Measurements from ENCODE around the gene POC1B.
A peak's percentile ranks its signal among the peaks of the same experiment; 100 is the strongest.

The POC1B gene

GRCh38 chr12:89525824-89526770, at the start of gene POC1B:
POC1B (minus strand) TSS chr12:89526047; CDS start chr12:89525895, 152 bp downstream.
- peak; percentile 38 to 54 for DNase-seq (ENCODE audit: low read depth in 2 of 2)

GRCh38 chr12:89575374-89575773, 49.5 kb upstream of the POC1B start:
- DNase-seq (ENCODE audit: low read depth in 2 of 2) = no peak

GRCh38 chr12:89574736-89575208, 48.9 kb upstream of the POC1B start:
- no peak for DNase-seq (ENCODE audit: low read depth in 2 of 2)

GRCh38 chr12:89573051-89573810, 47.4 kb upstream of the POC1B start:
- no peak for DNase-seq (ENCODE audit: low read depth in 2 of 2)

GRCh38 chr12:89571491-89572195, 45.8 kb upstream of the POC1B start:
- DNase-seq (ENCODE audit: low read depth in 2 of 2) = no peak

- DNase-seq (ENCODE audit: low read depth in 2 of 2) = no peak
Observed at GRCh38 chr12:89568484-89568883, 42.6 kb upstream of the POC1B start.

- no peak for DNase-seq (ENCODE audit: low read depth in 2 of 2)
Observed at GRCh38 chr12:89567691-89568239, 41.9 kb upstream of the POC1B start.

- no peak for DNase-seq (ENCODE audit: low read depth in 2 of 2)
Observed at GRCh38 chr12:89566615-89567014, 40.8 kb upstream of the POC1B start.

- no peak for DNase-seq (ENCODE audit: low read depth in 2 of 2)
Observed at GRCh38 chr12:89565002-89565401, 39.2 kb upstream of the POC1B start.

- no peak for DNase-seq (ENCODE audit: low read depth in 2 of 2)
Observed at GRCh38 chr12:89559753-89560152, 33.9 kb upstream of the POC1B start.

GRCh38 chr12:89556976-89557375, 31.1 kb upstream of the POC1B start:
- no peak for DNase-seq (ENCODE audit: low read depth in 2 of 2)

GRCh38 chr12:89552376-89552775, 26.5 kb upstream of the POC1B start:
- DNase-seq (ENCODE audit: low read depth in 2 of 2) = no peak

GRCh38 chr12:89551747-89552146, 25.9 kb upstream of the POC1B start:
- no peak for DNase-seq (ENCODE audit: low read depth in 2 of 2)

- DNase-seq (ENCODE audit: low read depth in 2 of 2) = no peak
Observed at GRCh38 chr12:89547101-89547500, 21.3 kb upstream of the POC1B start.

GRCh38 chr12:89546151-89546550, 20.3 kb upstream of the POC1B start:
- DNase-seq (ENCODE audit: low read depth in 2 of 2) = no peak

GRCh38 chr12:89544681-89545184, 18.9 kb upstream of the POC1B start:
- no peak for DNase-seq (ENCODE audit: low read depth in 2 of 2)

GRCh38 chr12:89544022-89544421, 18.2 kb upstream of the POC1B start:
- DNase-seq (ENCODE audit: low read depth in 2 of 2) = no peak

GRCh38 chr12:89542912-89543592, 17.2 kb upstream of the POC1B start:
- DNase-seq (ENCODE audit: low read depth in 2 of 2) = peak in 1 of 2 donors; percentile 18

GRCh38 chr12:89542236-89542635, 16.4 kb upstream of the POC1B start:
- no peak for DNase-seq (ENCODE audit: low read depth in 2 of 2)

- DNase-seq (ENCODE audit: low read depth in 2 of 2) = no peak
Observed at GRCh38 chr12:89540586-89540985, 14.7 kb upstream of the POC1B start.

All from stimulated activated CD8-positive, alpha-beta memory T cell treated with anti-CD3 and anti-CD28 coated beads, Interleukin-15, amount 100 ng/mL, for 4 hours (primary cell).